ENCODE measurements around the gene FOXQ1. TPM values are rescaled to one million over a fixed set of nuclear protein-coding genes. Genes with fewer than 3 reads are reported as not detected.
"Not testable (repeated sequence)": the region's sequence is repeated elsewhere in the genome, so short reads cannot be mapped to it uniquely, and the experiment has no call there.

FOXQ1 gene
- total and polyA plus RNA-seq, 8 donors: 11.7 to 97.7 (median 29.6) TPM; not detected in 1

GRCh38 chr6:1315560-1316386 lies 3.9 kb downstream of the FOXQ1 start:
- Histone ChIP-seq H3K9me3 (no peaks in the 10 kb centered on the region), H3K36me3 (no peaks in the 10 kb centered on the region), H3K27ac (peak overlapping the region; percentile 80 to 91 (median 87)), H3K27me3 (peaks cover 0 to 58% (median 30%) of the 10 kb centered on the region in 3 donors), H3K4me1 (peaks cover 5 to 43% (median 30%) of the 10 kb centered on the region in 4 donors), H3K4me3 (peak overlapping the region; percentile 49 to 60 (median 54))
- intact Hi-C loops (cut with DNase I; ENCODE audit: low total_unique reads): no loop called here
- peak in 1 of 2 donors; percentile 62 for DNase-seq
- TF ChIP-seq EP300 (IDR thresholded peaks at IDR 0.05): no peak
- peak in 2 of 3 donors; percentile 33 to 55 for TF ChIP-seq POLR2AphosphoS5 (IDR thresholded peaks at IDR 0.05)
- WGBS, 5 donors: 12 to 35% (median 27%) methylated on average over 11 of the region's 11 CpGs

DNA sequence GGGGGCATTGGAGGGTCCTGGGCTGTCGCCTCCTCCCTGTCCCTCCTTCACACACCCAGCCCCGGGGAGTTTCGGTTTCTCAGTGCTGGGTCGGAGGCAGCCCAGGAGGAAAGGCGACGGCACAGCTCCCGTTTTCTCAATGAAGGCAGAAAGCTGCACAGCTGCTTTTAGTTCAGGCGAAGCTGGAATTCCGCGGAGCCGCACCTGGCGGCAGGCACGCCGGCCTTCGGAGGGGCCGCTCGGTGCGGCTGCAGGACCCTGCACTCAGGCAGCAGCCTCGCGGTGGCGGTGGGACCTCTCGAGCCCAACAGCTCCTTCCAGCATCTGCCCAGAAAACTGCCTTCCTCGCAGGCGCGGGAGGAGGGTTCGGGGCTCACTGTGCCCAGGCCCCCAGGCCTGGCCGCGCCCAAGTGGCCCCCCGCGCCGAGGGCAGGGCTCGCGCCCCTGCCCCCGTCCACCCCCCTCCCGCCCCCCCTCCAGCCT lies 4.6 kb downstream of the FOXQ1 start:
- H3K9me3 ChIP-seq: no peaks in the 10 kb centered on the region
- H3K27me3 ChIP-seq: peaks cover 0 to 51% (median 28%) of the 10 kb centered on the region in 3 donors
- H3K36me3 ChIP-seq: no peaks in the 10 kb centered on the region
- DNase-seq: peak; percentile 73 to 82
- 0 to 15% (median 2%) methylated on average over 17 to 34 of the region's 35 CpGs for WGBS, 5 donors
- H3K4me1 ChIP-seq: peaks cover 5 to 35% (median 24%) of the 10 kb centered on the region in 4 donors
- intact Hi-C loops (cut with DNase I; ENCODE audit: low total_unique reads): no loop called here
- H3K4me3 ChIP-seq: peak overlapping the region; percentile 49 to 60 (median 54)
- TF ChIP-seq POLR2A (IDR thresholded peaks at IDR 0.05): no peak
- TF ChIP-seq POLR2AphosphoS5 (IDR thresholded peaks at IDR 0.05): peak in 2 of 3 donors; percentile 57 to 73
- TF ChIP-seq, protein P1, sequence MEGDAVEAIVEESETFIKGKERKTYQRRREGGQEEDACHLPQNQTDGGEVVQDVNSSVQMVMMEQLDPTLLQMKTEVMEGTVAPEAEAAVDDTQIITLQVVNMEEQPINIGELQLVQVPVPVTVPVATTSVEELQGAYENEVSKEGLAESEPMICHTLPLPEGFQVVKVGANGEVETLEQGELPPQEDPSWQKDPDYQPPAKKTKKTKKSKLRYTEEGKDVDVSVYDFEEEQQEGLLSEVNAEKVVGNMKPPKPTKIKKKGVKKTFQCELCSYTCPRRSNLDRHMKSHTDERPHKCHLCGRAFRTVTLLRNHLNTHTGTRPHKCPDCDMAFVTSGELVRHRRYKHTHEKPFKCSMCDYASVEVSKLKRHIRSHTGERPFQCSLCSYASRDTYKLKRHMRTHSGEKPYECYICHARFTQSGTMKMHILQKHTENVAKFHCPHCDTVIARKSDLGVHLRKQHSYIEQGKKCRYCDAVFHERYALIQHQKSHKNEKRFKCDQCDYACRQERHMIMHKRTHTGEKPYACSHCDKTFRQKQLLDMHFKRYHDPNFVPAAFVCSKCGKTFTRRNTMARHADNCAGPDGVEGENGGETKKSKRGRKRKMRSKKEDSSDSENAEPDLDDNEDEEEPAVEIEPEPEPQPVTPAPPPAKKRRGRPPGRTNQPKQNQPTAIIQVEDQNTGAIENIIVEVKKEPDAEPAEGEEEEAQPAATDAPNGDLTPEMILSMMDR (IDR thresholded peaks at IDR 0.05): peak in 1 of 7 experiments; percentile 9
- no peak for TF ChIP-seq EP300 (IDR thresholded peaks at IDR 0.05)
- H3K27ac ChIP-seq: peak overlapping the region; percentile 80 to 91 (median 87)

DNA sequence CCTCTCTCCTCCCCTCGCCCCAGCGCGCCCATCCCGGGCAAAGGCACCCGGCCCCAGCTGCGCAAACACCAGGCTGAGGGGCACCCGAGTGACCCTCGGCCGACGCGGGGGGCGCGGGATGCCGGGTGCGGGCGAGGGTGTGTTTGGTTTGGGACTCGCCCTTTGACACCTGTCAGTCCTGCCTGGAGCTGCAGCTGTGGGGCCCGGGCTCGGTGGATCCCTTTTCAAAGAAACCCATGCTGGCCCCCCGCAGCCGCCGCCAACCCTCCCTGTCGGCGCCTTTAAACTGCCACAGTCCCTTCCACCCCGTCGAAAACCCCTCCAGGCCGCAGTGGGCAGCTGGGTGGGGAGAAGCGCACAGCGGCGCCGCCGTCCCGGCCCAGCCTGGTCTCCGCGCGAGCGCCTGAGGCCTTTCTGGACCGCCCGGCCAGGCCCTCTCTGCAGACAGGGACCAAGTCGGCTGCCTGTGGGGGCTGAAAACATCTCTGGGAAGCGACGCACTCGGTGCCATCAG lies 5.5 kb downstream of the FOXQ1 start:
- Histone ChIP-seq H3K27me3 (peaks cover 0 to 42% (median 21%) of the 10 kb centered on the region in 3 donors), H3K9me3 (no peaks in the 10 kb centered on the region), H3K27ac (peak overlapping the region; percentile 18 to 66 (median 49)), H3K4me3 (no peak overlapping the region), H3K4me1 (peaks cover 5 to 35% (median 22%) of the 10 kb centered on the region in 4 donors), H3K36me3 (no peaks in the 10 kb centered on the region)
- intact Hi-C loops (cut with DNase I; ENCODE audit: low total_unique reads): no loop called here
- 28 to 65% (median 44%) methylated on average over 19 to 43 of the region's 43 CpGs for WGBS, 5 donors
- DNase-seq: peak in 1 of 2 donors; percentile 62
- TF ChIP-seq, protein P1 (IDR thresholded peaks at IDR 0.05): no peak
- no peak for TF ChIP-seq POLR2A (IDR thresholded peaks at IDR 0.05)
- TF ChIP-seq POLR2AphosphoS5 (IDR thresholded peaks at IDR 0.05): no peak
- no peak for TF ChIP-seq EP300 (IDR thresholded peaks at IDR 0.05)

DNA sequence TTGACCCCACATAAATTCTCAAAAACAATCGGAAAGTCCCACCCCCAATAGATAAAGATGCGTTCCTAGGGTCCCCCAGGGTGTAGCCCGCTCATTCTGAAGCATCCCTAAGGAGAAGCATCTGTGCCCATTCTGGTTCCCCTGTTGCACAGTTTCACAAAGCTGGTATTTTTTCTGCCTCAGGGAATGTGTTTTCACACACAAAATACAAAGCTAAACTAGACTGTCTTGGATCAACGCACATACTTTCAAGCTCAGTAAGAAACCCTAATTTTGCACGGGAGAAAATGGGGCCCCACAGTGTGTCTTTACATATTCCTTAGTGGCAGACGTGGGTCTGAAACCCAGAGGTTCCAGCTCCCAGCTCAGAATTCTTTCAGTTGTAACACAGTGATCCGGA lies 6.1 kb downstream of the FOXQ1 start:
- H3K27me3 ChIP-seq: peaks cover 0 to 35% (median 14%) of the 10 kb centered on the region in 3 donors
- TF ChIP-seq POLR2AphosphoS5 (IDR thresholded peaks at IDR 0.05): no peak
- TF ChIP-seq POLR2A (IDR thresholded peaks at IDR 0.05): no peak
- TF ChIP-seq, protein P1 (IDR thresholded peaks at IDR 0.05): no peak
- TF ChIP-seq EP300 (IDR thresholded peaks at IDR 0.05): no peak
- intact Hi-C loops (cut with DNase I; ENCODE audit: low total_unique reads): no loop called here
- H3K4me3 ChIP-seq: no peak overlapping the region
- WGBS, 5 donors: 51 to 65% (median 57%) methylated on average over 7 of the region's 7 CpGs
- peak overlapping the region; percentile 18 to 66 (median 49) for H3K27ac ChIP-seq
- no peaks in the 10 kb centered on the region for H3K36me3 ChIP-seq
- peaks cover 6 to 33% (median 23%) of the 10 kb centered on the region in 4 donors for H3K4me1 ChIP-seq
- H3K9me3 ChIP-seq: no peaks in the 10 kb centered on the region
- DNase-seq: no peak

DNA sequence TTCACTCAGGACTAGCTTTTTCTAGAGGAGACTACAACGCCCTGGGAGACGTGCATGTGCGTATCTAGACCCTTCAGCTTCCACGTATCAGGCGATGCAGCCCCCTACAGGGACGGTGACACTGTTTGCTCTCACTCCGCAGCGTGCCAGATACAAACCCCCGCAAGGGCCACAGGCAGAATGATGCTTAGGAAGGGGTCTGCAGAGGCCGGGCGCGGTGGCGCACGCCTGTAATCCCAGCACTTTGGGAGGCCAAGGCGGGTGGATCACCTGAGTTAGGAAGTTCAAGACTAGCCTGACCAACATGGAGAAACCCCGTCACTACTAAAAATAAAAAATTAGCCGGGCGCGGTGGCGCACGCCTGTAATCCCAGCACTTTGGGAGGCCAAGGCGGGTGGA lies 6.7 kb downstream of the FOXQ1 start:
- intact Hi-C loops (cut with DNase I; ENCODE audit: low total_unique reads); H3K9me3 ChIP-seq; DNase-seq; H3K36me3 ChIP-seq; H3K4me3 ChIP-seq; H3K27ac ChIP-seq: not testable (repeated sequence)
- WGBS, 5 donors: 80 to 97% (median 88%) methylated on average over 9 to 15 of the region's 22 CpGs
- H3K4me1 ChIP-seq: peaks cover 6 to 32% (median 24%) of the 10 kb centered on the region in 4 donors
- H3K27me3 ChIP-seq: peaks cover 0 to 31% (median 14%) of the 10 kb centered on the region in 3 donors

All from stomach (tissue), 9 donors.